ENCODE measurements around the gene SLC25A6. TPM values are rescaled to one million over a fixed set of nuclear protein-coding genes. Genes with fewer than 3 reads are reported as not detected.

Gene SLC25A6
- total RNA-seq, 4 donors from 2014 or later: 217 to 417 (median 248) TPM

- DNase-seq: no peak
- peaks cover 0 to 10% (median 0%) of the 10 kb centered on the region in 3 donors for H3K9me3 ChIP-seq
- H3K27ac ChIP-seq: no peak overlapping the region
- intact Hi-C loops (cut with DNase I): no loop called here
- H3K27me3 ChIP-seq: no peaks in the 10 kb centered on the region
- no peak for TF ChIP-seq POLR2A (IDR thresholded peaks at IDR 0.05)
- TF ChIP-seq CTCF (IDR thresholded peaks at IDR 0.05): no peak
- peaks cover 0 to 7% (median 0%) of the 10 kb centered on the region in 3 donors for H3K4me1 ChIP-seq
- 87 to 92% methylated on average over 2 of the region's 2 CpGs for WGBS, 2 donors
- H3K36me3 ChIP-seq: peaks cover 0 to 38% (median 0%) of the 10 kb centered on the region in 3 donors
- H3K4me3 ChIP-seq: no peak overlapping the region
These were observed 31.7 kb downstream of the SLC25A6 start for GRCh38 chrX:1360171-1360570.

GRCh38 chrX:1359477-1359873 lies 32.4 kb downstream of the SLC25A6 start:
- intact Hi-C loops (cut with DNase I): no loop called here
- TF ChIP-seq POLR2A (IDR thresholded peaks at IDR 0.05) (no peak), CTCF (IDR thresholded peaks at IDR 0.05) (no peak)
- Histone ChIP-seq H3K27ac (no peak overlapping the region), H3K36me3 (peaks cover 0 to 32% (median 0%) of the 10 kb centered on the region in 3 donors), H3K4me3 (no peak overlapping the region), H3K4me1 (peaks cover 0 to 7% (median 0%) of the 10 kb centered on the region in 3 donors), H3K9me3 (peaks cover 0 to 10% (median 0%) of the 10 kb centered on the region in 3 donors), H3K27me3 (no peaks in the 10 kb centered on the region)
- 85% methylated on average over 4 of the region's 4 CpGs for whole genome bisulfite sequencing, 2 donors
- DNase-seq: no peak

- Histone ChIP-seq H3K27ac (no peak overlapping the region), H3K4me1 (peaks cover 0 to 7% (median 0%) of the 10 kb centered on the region in 3 donors), H3K36me3 (peaks cover 0 to 26% (median 0%) of the 10 kb centered on the region in 3 donors), H3K27me3 (no peaks in the 10 kb centered on the region), H3K4me3 (no peak overlapping the region), H3K9me3 (peaks cover 0 to 10% (median 0%) of the 10 kb centered on the region in 3 donors)
- TF ChIP-seq CTCF (IDR thresholded peaks at IDR 0.05): no peak
- TF ChIP-seq POLR2A (IDR thresholded peaks at IDR 0.05): no peak
- DNase-seq: no peak
- intact Hi-C loops (cut with DNase I): no loop called here
- 87 to 92% methylated on average over 5 to 6 of the region's 6 CpGs for WGBS, 2 donors
These were observed 33.0 kb downstream of the SLC25A6 start for GRCh38 chrX:1358793-1359476.

GRCh38 chrX:1357993-1358392 lies 33.9 kb downstream of the SLC25A6 start:
- intact Hi-C loops (cut with DNase I): no loop called here
- no peak for DNase-seq
- no peak overlapping the region for H3K4me3 ChIP-seq
- peaks cover 0 to 19% (median 0%) of the 10 kb centered on the region in 3 donors for H3K36me3 ChIP-seq
- H3K9me3 ChIP-seq: peaks cover 0 to 10% (median 0%) of the 10 kb centered on the region in 3 donors
- peaks cover 0 to 7% (median 0%) of the 10 kb centered on the region in 3 donors for H3K4me1 ChIP-seq
- TF ChIP-seq POLR2A (IDR thresholded peaks at IDR 0.05) (no peak), CTCF (IDR thresholded peaks at IDR 0.05) (no peak)
- no peaks in the 10 kb centered on the region for H3K27me3 ChIP-seq
- WGBS, 2 donors: 91 to 97% methylated on average over 8 to 10 of the region's 10 CpGs
- H3K27ac ChIP-seq: no peak overlapping the region

All from esophagus squamous epithelium (tissue), 5 donors.